ENCODE measurements around the gene TMEM123.

The TMEM123 gene, protein sequence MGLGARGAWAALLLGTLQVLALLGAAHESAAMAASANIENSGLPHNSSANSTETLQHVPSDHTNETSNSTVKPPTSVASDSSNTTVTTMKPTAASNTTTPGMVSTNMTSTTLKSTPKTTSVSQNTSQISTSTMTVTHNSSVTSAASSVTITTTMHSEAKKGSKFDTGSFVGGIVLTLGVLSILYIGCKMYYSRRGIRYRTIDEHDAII

DNA sequence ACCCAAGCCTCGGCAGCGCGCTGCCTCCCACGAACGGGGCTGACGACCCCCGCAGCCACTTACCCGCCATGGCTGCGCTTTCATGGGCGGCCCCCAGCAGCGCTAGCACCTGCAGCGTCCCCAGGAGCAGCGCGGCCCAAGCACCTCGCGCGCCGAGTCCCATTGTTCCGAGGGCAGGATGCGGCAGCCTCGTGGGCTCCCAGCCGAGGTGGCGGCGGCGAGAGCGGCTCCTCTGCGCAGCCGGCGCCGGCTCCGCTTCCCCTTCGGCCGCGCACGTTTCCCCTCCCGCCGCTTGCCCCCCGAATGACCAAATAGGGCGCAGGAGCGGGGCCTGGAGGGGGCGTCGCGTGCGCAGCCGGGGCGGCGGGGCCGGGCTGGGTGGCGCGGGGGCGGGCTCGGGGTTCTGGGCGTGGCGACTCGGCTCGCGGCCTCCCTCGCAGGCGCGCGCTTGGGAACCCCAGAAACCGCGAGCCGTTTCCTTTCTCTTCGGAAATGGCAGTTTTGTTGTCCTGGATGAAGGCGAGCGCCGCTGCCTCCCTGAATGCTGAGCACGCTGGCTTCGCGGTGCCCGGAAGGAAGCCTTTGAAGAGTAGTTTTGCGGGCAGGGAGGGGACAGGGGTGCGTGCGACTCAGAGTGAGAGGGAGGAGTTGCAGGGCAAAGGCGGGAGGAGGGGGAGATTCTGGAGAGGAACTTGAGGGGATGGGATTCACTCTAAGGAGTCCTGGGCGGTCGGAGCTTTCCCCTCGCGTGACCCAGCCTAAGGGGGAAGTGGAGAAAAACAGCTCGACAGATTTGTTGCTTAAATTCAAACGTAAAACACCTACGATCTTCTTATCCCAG lies at the start of gene TMEM123:
Gene TMEM123, minus strand, starts transcription at position 305 of the 841 bp plus-strand sequence. Its CDS starts 142 bp downstream, at position 163.
- DNase-seq (ENCODE audit: low read depth), result peak; percentile 84

DNA sequence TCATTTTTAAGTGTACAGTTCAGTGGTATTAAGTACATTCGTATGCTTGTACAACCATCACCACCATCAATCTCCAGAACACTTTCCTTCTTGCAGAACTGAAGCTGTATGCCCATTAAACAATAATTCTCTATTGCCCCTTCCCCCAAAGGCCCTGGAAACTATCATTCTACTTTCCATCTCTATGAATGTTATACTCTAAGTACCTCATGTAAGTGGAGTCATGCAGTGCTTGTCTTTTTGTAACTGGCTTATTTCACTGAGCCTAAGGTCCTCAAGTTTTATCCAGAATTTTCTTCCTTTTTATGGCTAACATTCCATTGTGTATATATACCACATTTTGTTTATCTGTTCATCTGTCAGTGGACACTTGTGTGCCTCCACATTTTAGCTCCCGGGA lies 48.3 kb upstream of the TMEM123 start:
- no peak for DNase-seq (ENCODE audit: low read depth)

DNA sequence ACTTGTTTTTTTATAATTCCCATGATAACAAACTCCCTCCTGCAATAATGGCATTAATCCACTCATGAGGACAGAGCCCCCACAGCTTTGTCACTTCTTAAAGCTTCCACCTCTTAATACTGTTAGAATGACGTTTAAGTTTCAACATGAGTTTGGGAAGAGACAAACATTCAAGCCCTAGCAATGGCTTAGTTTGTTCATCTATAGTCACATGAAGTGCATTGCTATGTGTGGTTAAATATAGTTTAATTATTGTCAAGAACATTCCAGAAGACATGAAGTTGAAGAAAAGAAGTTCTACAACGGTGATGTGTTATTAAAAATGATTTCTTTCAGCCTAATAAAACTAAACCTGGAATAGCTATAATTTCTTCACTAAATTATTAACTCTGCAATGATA lies 47.4 kb upstream of the TMEM123 start:
- DNase-seq (ENCODE audit: low read depth), result no peak

DNA sequence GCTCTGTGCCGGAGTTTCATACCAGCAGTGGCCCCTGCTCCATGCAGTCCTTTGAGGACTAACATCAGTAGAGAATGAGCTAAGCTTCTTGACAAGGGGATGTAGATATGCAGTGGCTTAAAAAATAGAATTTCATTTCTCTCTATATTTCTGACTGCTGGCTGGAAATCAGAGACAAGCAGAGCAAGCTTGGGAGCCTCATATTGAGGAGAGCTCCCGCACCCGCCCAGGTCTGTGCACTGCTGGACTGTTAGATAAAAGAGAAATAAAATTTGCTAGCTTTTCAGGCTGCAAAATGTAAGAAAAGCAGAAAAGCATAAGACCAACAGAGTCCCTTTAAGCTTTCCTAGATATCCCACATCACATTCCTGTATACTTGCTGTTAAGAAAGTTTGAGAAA lies 46.6 kb upstream of the TMEM123 start:
- DNase-seq (ENCODE audit: low read depth), result no peak

DNA sequence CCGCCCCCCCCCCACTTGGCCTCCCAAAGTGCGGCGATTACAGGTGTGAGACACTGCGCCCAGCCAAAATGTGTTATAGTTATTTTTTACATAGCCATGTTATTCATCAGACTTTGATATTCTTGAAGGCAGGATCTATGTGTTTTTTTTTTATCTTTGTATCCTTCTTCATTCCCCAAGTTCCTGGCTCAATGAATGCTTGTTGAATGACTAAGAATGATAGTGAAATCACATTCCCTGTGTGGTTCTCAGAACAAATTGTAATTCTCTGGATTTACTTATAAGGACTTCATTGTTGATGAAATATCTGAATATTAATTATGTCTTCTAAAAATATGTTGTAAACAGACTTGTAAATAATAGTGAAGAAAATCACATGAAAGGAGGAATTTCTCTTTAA lies 44.5 kb upstream of the TMEM123 start:
- DNase-seq (ENCODE audit: low read depth), result no peak

DNA sequence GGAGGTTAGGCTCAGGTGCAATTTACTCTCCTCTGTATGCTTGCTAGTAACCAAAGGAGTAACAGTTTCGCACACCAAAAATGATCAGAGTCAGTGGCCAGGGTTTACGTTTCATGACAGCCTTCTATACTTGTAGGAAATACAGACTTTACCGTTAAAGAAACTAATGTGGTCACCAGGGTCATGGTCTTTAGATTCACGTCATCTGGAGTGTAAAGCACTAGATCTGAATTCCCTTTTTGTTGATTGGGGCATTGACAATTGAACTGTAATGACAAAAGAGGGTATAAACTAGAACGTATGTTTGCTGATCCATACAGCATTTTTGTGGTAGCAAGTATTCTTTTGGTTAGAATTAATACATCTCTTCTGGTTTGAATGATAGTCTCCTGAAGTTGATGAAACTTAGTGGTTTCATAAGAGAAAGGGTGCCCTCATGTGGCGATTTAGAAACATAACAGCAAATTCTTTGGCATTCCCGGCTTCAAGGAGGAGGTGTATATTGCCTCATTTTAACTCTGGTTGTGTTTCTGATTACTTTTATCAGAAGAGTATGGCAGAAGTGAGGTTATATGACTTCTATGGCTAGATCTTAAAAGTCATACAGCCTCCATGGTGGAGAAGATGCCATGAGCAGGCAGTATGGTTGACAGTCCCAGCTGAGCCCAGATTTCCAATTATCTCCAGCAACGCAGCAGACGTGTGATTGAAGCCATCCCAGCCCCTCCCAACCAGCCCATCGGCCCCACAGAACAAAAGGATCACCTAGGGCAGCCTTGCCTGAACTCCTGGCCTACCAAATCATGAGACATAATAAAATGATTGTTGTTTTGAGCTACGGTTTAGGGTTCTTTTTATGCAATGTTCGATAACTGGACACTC lies 42.8 kb upstream of the TMEM123 start:
- DNase-seq (ENCODE audit: low read depth), result peak; percentile 11

DNA sequence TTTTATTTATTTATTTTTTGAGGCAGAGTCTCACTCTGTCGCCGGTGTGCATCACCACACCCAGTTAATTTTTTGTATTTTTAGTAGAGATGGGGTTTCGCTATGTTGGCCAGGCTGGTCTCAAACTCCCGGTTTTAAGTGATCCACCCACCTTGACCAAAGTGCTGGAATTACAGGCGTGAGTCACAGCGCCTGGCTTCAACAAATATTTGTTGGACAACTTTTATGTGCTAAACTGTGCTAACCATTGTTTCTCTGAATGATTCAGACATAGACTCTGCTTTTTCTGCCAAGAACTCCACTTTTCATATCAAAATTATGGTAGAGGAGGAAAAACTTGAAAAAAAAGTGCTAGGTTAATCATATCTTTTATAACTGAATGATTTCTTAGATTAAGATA lies 41.7 kb upstream of the TMEM123 start:
- DNase-seq (ENCODE audit: low read depth), result no peak

DNA sequence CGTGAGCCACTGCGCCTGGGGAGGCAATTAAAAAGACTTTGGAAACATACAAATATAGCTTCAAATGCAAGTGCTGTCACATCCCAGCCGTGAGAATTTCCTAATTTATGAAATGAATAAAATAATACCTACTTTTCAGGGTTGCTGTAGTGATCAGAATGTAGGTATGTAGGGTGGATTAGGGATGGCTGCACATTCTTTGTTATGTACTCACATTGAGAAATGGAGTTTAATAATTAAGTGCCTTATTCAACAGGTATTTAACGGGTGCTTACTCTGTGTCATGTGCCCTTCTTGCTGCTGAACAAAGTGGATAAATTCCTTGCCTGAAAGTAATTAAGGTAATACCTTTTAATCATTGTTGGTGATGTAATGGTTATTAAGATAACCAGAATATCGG lies 41.0 kb upstream of the TMEM123 start:
- no peak for DNase-seq (ENCODE audit: low read depth)

DNA sequence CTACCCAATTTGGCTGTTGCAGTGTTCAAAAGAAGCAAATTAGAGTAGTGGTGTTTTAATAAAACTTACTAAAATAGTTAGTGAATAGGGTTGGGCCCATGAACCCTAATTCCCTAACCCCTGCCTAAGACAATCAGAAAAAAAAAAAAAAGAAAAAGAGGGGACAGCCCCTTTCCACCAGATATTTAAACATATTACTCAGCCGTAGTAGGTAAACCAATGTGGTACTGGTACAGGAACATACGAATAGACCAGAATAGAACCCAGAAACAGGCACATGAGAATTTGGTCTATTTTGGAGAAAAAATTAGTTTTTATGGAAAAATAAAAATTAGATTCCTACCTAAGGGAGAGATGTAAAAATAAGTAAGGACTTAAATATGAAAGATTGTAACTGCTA lies 39.4 kb upstream of the TMEM123 start:
- DNase-seq (ENCODE audit: low read depth), result no peak

DNA sequence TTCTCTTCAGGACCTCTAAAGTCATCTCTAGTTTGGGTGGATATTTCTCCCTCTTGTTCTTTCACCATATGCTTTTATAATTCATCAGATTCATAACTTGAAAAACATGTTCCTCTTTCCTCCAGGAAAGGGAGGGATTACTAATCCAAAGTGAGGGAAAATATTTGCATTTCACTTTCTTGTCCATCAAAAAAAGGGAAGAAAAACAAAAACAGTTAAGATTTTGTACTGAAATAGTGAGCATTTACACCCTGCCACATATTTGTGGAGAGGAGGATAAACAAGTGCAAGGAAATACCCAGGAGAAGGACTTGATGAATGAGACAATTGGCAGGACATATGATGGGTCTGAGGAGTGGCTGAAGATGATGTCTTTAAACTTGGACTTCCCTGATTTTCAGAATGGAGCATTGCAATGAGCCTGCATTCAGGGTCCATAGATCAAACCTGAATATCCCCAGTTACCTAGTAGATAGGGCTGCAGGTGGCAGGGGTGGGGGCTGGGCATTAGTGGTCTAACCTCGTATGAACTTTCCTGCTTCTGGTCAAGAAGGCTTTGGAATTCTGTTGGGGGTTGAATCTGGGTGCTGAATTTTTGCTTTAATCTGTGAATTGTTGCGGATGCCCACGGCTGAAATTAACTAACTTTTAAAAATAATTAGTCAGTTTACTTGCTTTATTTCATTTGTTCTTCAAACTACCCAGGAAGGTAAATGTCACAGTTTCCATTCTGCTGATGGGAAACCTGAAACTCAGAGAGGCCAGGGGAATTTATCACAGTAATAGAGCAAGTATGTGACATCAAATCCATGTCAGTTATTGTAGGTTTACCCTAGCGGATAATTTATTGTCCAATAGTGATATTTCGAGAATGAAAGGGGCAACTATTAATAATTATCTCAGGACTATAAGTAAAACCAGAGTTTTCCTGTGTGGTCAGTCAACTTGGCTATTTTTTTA lies 36.9 kb upstream of the TMEM123 start:
- no peak for DNase-seq (ENCODE audit: low read depth)

DNA sequence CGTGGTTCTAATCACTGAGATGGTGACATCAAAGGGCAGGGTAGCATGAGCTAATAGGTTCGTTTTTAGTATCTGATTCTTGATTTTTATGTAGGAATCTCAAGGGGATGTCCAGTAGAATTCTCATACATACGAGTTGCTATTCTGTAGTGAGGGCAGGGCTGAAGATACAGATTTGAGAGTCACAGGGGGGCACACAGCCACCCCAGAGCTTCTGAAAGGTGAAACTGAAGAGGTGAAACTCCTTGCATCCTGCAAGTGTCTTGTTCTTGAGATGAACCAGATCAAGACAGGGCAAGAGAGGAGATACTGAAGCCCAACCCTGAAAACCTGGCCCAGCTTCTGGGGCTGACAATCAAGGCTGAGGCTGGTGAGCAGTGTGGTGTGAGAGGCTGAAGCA lies 35.6 kb upstream of the TMEM123 start:
- DNase-seq (ENCODE audit: low read depth), result no peak

DNA sequence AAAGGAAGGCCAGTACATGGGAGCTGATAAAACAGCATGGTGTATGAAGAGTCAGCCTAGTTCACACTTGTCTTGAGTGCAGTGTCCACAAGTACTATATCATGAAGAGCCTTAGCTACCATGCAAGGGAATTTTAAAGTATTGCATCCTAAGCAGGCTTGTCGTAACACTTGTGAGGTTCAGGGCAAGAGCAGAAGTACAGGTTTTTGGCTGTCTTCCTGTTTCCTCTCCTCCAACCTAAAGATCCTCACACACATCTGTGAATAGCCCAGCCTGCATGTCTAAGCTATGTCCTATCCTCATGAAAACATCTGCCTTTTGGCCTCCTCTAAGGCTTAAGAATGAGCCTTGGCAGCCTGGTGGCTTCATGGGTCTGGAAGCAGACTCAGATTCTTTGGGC lies 34.6 kb upstream of the TMEM123 start:
- no peak for DNase-seq (ENCODE audit: low read depth)

DNA sequence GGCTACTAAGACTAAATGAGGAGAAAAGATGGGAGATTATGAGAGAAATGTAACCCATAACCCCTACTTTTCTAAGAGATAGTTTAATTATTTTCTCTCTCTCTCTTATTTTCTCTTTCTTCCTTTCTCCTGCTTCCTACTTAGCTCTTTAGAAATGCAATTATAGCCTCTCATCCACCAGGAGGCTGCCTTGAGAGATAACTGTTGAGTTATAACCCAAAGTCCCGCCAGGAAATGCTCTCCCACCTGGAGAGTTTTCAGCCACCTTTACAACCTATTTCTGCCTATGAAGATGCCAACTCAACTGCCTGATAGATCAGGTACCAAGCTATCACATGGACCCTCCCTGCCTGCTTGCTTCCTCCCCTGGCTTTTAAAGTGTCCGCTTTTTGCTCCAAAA lies 34.0 kb upstream of the TMEM123 start:
- DNase-seq (ENCODE audit: low read depth), result no peak

DNA sequence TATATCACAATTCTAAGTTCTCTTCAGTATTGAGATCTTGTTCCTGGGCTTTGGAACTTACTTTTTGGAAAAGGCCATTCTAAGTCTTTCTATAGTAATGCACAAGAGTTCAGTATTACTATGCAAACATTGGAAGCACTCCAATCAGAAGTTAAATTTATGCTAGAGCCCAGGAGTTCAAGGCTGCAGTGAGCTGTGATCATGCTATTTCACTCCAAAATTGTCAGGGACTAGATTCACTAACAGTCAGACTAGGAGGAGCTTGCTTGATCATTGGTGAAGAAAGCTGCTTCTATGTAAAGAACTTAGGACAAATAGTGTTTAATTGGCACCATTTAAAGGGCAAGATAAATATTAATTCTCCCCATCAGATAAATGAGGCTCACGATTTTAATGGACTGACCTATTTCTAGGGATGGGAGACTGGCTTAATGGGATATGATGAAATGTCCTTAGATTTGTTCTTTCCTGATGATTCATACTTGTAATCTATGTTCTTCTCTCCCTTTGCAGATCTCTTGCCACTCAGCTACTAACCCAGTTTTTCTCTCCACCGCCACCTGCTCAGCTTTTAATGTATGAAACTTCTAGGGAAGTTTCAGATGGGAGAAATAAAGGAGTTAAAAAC lies 32.6 kb upstream of the TMEM123 start:
- DNase-seq (ENCODE audit: low read depth), result no peak

DNA sequence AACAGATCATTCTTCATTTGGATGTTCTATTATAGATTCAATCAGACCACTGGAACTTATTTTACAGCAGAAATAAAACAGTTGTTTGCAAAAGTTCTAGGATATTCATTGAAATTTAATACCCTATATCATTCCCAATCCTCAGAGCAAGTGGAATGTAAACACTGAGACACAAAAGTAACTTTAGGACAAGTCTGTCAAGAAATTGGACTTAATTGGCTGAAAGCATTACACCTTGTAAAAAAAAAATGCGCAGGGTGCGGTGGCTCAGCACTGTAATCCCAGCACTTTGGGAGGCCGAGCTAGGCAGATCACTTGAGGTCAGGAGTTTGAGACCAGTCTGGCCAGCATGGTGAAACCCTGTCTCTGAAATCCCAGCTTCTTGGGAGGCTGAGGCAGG lies 29.9 kb upstream of the TMEM123 start:
- no peak for DNase-seq (ENCODE audit: low read depth)

DNA sequence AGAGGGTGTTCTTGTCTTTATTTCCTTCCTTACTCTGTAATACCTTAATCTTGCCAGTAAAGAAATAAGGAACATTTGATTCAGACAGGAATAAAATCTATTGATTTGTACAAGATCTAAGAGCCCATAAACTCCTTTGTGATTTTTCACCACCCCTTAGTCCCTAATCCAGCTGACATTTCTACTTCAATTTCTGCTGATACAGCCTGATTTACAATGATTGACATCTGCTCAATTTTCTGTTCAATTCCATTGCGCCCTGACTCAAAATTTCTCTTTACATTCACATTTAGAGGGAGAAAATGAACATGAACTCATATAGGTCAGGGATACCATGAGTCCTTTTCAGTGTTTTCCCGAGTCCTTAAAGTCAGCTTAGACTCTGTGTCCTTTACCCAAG lies 27.2 kb upstream of the TMEM123 start:
- DNase-seq (ENCODE audit: low read depth), result no peak

DNA sequence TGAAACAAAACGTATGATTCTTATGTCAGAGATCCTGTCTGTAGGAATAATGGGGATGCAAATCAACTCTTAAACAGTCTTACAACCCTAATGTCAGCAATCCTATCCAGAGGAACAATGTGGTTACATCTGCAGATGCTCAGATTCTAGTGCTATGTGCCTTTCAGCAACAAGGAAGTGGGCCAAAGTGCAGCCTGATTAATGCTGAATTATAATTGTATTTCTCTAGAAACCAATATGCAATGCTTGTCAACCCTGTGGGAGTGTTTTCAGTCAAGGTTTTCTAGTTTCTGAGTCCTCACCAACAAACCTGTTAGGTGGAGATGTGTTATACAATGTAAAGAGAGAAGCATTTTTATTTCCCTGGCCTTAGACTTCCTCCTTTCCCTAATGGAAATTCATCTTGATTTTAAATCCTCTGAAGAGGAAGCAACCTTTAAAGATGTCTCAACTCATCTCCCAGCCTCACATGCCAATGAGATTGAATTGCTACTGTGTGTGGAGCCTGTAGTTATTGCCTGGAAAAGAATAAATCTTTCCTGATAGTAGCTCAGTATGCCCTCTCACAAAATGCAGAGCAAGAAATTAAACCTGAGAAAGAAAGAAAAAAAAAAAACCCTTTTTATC lies 26.2 kb upstream of the TMEM123 start:
- DNase-seq (ENCODE audit: low read depth), result no peak

DNA sequence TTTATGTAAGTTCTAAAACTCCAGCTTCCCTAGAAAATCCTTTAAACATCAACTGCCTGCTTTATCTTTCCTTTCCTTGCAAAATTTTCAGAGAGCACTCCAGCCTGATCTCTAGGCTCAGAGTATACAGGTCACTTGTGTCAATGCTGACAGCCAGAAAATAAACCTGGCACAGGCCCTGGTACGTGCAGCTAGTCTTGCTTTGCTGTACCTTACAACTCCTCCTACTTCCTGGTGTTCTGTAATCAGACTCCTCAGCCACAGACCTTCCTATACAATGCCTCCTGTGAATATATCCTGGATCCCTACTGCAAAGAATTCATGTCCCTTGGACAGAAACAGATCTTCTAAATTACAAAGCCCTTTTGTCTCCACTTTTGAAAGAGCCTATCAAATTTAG lies 24.2 kb upstream of the TMEM123 start:
- DNase-seq (ENCODE audit: low read depth), result no peak

DNA sequence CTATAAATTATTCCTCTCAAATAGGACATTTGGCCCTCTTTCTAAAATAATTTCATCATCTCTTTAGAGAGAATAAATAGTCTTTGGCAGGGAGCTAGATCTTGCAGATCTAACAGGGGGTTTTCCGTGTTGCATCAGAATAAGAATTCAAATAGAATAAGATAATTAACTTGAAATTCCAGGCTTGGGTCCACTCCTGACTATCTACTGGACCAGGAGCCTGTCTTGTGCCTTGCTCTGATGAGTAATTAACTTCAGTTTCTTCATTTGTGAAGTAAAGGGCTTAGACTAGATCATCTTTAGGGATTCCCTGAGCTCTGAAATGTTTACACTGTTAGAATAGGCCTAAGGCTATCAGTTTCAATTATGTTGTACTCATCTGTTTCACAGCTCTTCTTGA lies 23.5 kb upstream of the TMEM123 start:
- no peak for DNase-seq (ENCODE audit: low read depth)

DNA sequence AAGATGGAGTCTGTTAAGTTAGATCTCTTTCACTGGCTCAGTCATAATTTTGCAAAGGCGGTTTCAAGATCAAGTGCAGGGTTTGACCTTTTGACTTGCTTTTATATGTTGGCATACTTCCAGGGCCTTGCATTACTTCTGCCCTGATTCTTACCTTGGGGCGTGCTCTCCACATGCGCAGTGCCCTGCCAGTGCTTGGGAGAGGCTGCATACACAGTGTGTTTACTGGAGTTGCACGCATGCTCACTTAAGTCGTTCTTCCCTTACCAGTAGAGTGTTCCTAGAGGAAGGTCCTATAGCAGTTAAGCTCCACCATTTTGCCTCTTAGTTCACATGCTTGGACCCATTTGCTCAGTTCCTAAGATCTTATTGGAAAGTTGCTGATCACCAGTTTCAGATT lies 21.0 kb upstream of the TMEM123 start:
- no peak for DNase-seq (ENCODE audit: low read depth)

DNA sequence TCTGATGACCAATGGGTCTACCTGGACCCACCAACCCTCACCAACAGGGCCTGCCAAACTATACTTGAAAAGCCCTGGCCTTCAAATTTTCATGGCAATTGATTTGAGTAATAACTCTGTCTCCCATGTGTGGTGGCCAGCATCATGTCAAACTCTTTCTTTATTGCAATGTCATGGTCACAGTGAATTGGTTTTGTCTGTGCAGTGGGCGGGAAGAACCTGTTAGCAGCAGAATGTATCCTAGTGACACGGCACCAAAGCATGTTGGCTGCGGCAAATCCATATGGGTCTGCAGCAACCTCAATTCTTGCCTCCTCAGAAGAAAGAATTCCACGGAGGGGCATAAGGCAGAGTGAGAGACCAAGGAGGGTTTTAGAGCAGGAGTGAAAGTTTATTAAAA lies 19.6 kb upstream of the TMEM123 start:
- DNase-seq (ENCODE audit: low read depth), result no peak
